ENCODE results near the gene EIF4G2.

The EIF4G2 gene

DNA sequence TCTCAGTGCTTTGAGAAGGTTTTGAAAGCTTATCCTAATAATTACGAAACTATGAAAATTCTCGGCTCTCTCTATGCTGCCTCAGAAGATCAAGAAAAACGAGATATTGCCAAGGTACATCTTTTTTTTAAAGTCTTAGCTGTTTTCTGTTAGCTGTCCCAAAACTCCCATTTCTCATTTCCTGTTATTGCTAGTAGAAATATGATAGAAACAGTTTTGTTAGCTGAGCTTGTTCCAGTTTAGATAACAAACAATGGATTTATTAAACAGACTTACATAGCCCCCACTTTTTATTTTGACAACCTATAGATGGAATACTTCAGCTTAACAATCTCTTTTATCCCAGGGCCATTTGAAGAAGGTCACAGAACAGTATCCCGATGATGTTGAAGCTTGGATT lies 45.0 kb downstream of the EIF4G2 start:
- Histone ChIP-seq H3K36me3 (ENCODE audit: control insufficient read depth, low read length) (peaks cover 58% of the 10 kb centered on the region), H3K79me2 (ENCODE audit: control insufficient read depth, low read length) (no peaks in the 10 kb centered on the region), H3K9me2 (replicated peaks; ENCODE audit: control insufficient read depth, low read length) (no peaks in the 10 kb centered on the region), H3K9me3 (ENCODE audit: control insufficient read depth, insufficient read depth, low read length) (no peaks in the 10 kb centered on the region), H3F3A (ENCODE audit: control insufficient read depth, insufficient read depth) (no peaks in the 10 kb centered on the region), H3K4me1 (ENCODE audit: control insufficient read depth, low read length) (peaks cover 7% of the 10 kb centered on the region), H3K4me2 (ENCODE audit: low read length) (no peak overlapping the region), H3K4me3 (ENCODE audit: low read length) (no peak overlapping the region), H4K20me1 (ENCODE audit: control insufficient read depth, insufficient read depth, low read depth, low read length) (no peaks in the 10 kb centered on the region), H3K27me3 (ENCODE audit: control insufficient read depth, low read length) (no peaks in the 10 kb centered on the region), H3K27ac (ENCODE audit: low read depth, low read length) (no peak overlapping the region)
- TF ChIP-seq EZH2phosphoT487 (IDR thresholded peaks at IDR 0.05; ENCODE audit: borderline replicate concordance, low read length) (no peak), CTCF (IDR thresholded peaks at IDR 0.05; ENCODE audit: low read depth, low read length, poor library complexity, severe bottlenecking) (no peak)

DNA sequence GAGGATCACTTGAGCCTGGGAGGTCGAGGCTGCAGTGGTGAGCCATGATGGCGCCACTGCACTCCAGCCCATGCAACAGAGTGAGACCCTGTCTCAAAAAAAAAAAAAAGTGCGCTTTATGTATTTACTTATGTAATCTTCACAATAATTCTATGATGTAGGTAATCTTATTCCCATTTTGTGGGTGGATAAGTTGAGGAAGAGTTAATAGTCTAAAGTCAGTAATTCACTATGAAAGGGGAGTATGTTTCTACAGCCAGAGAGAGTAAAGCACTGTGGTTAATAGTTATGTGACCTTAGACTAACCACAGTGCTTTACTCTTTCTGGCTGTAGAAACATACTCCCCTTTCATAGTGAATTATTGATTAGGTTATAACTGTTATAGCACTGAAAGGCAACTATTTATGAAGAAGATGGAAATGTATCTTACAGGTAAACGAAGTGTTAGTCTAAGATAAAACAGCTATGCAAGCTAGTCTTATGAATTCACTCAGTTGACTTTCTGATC lies 45.8 kb downstream of the EIF4G2 start:
- H3K9me2 ChIP-seq (replicated peaks; ENCODE audit: control insufficient read depth, low read length) = no peaks in the 10 kb centered on the region
- peaks cover 66% of the 10 kb centered on the region for H3K36me3 ChIP-seq (ENCODE audit: control insufficient read depth, low read length)
- H3F3A ChIP-seq (ENCODE audit: control insufficient read depth, insufficient read depth) = no peaks in the 10 kb centered on the region
- H3K27me3 ChIP-seq (ENCODE audit: control insufficient read depth, low read length) = no peaks in the 10 kb centered on the region
- no peaks in the 10 kb centered on the region for H3K9me3 ChIP-seq (ENCODE audit: control insufficient read depth, insufficient read depth, low read length)
- no peak overlapping the region for H3K4me2 ChIP-seq (ENCODE audit: low read length)
- no peak for TF ChIP-seq EZH2phosphoT487 (IDR thresholded peaks at IDR 0.05; ENCODE audit: borderline replicate concordance, low read length)
- TF ChIP-seq CTCF (IDR thresholded peaks at IDR 0.05; ENCODE audit: low read depth, low read length, poor library complexity, severe bottlenecking) = no peak
- H4K20me1 ChIP-seq (ENCODE audit: control insufficient read depth, insufficient read depth, low read depth, low read length) = no peaks in the 10 kb centered on the region
- no peaks in the 10 kb centered on the region for H3K79me2 ChIP-seq (ENCODE audit: control insufficient read depth, low read length)
- H3K27ac ChIP-seq (ENCODE audit: low read depth, low read length) = no peak overlapping the region
- H3K4me1 ChIP-seq (ENCODE audit: control insufficient read depth, low read length) = peaks cover 7% of the 10 kb centered on the region
- no peak overlapping the region for H3K4me3 ChIP-seq (ENCODE audit: low read length)

GRCh38 chr11:10762185-10762584 lies 46.5 kb downstream of the EIF4G2 start:
- TF ChIP-seq CTCF (IDR thresholded peaks at IDR 0.05; ENCODE audit: low read depth, low read length, poor library complexity, severe bottlenecking) (no peak), EZH2phosphoT487 (IDR thresholded peaks at IDR 0.05; ENCODE audit: borderline replicate concordance, low read length) (no peak)
- no peak overlapping the region for H3K4me3 ChIP-seq (ENCODE audit: low read length)
- no peaks in the 10 kb centered on the region for H3K9me2 ChIP-seq (replicated peaks; ENCODE audit: control insufficient read depth, low read length)
- H3K9me3 ChIP-seq (ENCODE audit: control insufficient read depth, insufficient read depth, low read length) = no peaks in the 10 kb centered on the region
- no peaks in the 10 kb centered on the region for H3K79me2 ChIP-seq (ENCODE audit: control insufficient read depth, low read length)
- H3K4me2 ChIP-seq (ENCODE audit: low read length) = no peak overlapping the region
- H3F3A ChIP-seq (ENCODE audit: control insufficient read depth, insufficient read depth) = no peaks in the 10 kb centered on the region
- no peaks in the 10 kb centered on the region for H4K20me1 ChIP-seq (ENCODE audit: control insufficient read depth, insufficient read depth, low read depth, low read length)
- H3K4me1 ChIP-seq (ENCODE audit: control insufficient read depth, low read length) = peaks cover 7% of the 10 kb centered on the region
- H3K27me3 ChIP-seq (ENCODE audit: control insufficient read depth, low read length) = no peaks in the 10 kb centered on the region
- peaks cover 74% of the 10 kb centered on the region for H3K36me3 ChIP-seq (ENCODE audit: control insufficient read depth, low read length)
- H3K27ac ChIP-seq (ENCODE audit: low read depth, low read length) = no peak overlapping the region
